Karpas-422 (cell line): ENCODE measurements around the gene FAM193B. TPM values are rescaled to one million over a fixed set of nuclear protein-coding genes. Genes with fewer than 3 reads are reported as not detected.

ENCODE experiments used
- DNase-seq: peaks from one replicate; pipeline ENCODE4 v3.0.0-alpha.2; 2015
- H2AFZ ChIP-seq: fragments of 200-600 bp; sonication (generic); 2 replicates; pipeline ENCODE4 v1.6.1; 2014; ENCODE audit warnings: antibody characterized with exemption, low read length, mixed read lengths
- H3K27ac ChIP-seq: fragments of 200-600 bp; sonication (generic); 2 replicates; pipeline ENCODE4 v1.5.1; 2014; ENCODE audit warnings: mild to moderate bottlenecking, low read length, moderate library complexity
- H3K27me3 ChIP-seq: fragments of 200-600 bp; sonication (generic); 2 replicates; pipeline ENCODE4 v1.6.1; 2014; ENCODE audit warnings: low read length, mixed read lengths
- H3K36me3 ChIP-seq: fragments of 200-600 bp; sonication (generic); 2 replicates; pipeline ENCODE4 v1.6.1; 2014; ENCODE audit warnings: low read length, mixed read lengths; ENCODE audit not compliant: insufficient read depth
- H3K4me1 ChIP-seq: fragments of 200-600 bp; sonication (generic); 2 replicates; pipeline ENCODE4 v1.6.1; 2014; ENCODE audit warnings: mild to moderate bottlenecking, low read length, mixed read lengths
- H3K4me2 ChIP-seq: fragments of 200-600 bp; sonication (generic); 2 replicates; pipeline ENCODE4 v1.6.1; 2014; ENCODE audit warnings: low read length, low read depth, mild to moderate bottlenecking; ENCODE audit not compliant: poor library complexity, severe bottlenecking
- H3K4me3 ChIP-seq: fragments of 200-600 bp; sonication (generic); 2 replicates; pipeline ENCODE4 v1.5.1; 2014; ENCODE audit warnings: mild to moderate bottlenecking, antibody characterized with exemption, low read length, mixed read lengths
- H3K79me2 ChIP-seq: fragments of 200-600 bp; sonication (generic); 2 replicates; pipeline ENCODE4 v1.6.1; 2014; ENCODE audit warnings: mild to moderate bottlenecking, low read length, mixed read lengths
- H3K9ac ChIP-seq: fragments of 200-600 bp; sonication (generic); 2 replicates; pipeline ENCODE4 v1.6.0; 2014; ENCODE audit warnings: low read length
- H3K9me2 ChIP-seq: fragments of 200-600 bp; sonication (generic), shearing (Covaris generic); replicated peaks from 2 replicates; pipeline ENCODE4 v1.6.0; 2014; ENCODE audit warnings: mild to moderate bottlenecking, low read length, moderate library complexity; ENCODE audit not compliant: insufficient read depth
- H3K9me3 ChIP-seq: fragments of 300-700, 200-600 bp; sonication (generic); 2 replicates; pipeline ENCODE4 v1.6.1; 2014; ENCODE audit warnings: low read length, mixed read lengths
- H4K20me1 ChIP-seq: fragments of 200-600 bp; sonication (generic); 2 replicates; pipeline ENCODE4 v1.6.1; 2014; ENCODE audit warnings: mild to moderate bottlenecking, antibody characterized with exemption, low read length, low read depth; ENCODE audit not compliant: insufficient read depth
- total RNA-seq: library from RNA; depleted of rRNA; stranded (reverse); fragments of >200 nt; shearing (Covaris generic); gene quantifications from 2 replicates; pipeline ENCODE4 v1.2.3, GENCODE V29; 2014; ENCODE audit warnings: low replicate concordance

Gene FAM193B
- total RNA-seq, 1 experiment from 2014 or later, result 48.3 TPM

DNA sequence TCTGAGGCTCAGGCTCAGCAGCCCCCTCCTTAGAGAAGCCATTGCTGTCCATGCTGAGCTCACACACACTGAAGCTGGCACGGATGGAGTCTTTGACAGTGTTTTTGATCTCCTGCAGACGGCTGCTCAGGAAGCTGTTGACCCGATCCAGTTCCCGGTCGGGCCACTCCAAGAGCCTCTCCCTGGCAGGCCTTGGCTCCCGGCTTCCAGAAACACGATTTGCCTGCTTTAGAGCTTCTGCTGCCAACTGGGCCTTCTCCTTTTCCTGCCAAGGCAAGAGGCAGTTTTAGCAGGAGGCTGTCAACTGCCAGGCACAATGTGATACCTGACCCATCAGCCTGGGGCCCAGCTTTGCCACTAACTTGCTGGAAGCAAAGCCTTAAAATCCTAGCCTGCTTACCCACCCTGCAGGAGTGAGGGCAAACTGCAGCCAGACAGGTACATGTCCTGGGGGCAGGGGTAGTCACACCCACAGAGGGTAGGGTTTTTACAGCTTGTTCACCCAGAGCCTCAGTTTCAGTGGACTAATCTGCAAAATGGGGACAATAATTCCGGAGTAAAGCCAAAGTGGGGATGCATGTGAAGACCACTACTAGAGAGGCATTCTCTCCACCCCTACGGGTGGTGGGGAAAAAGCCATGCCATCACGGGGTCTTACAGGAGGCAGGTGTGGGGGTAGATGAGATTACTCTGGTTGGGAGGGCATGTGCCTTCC, 29.3 kb downstream of the FAM193B start:
- Histone ChIP-seq H3K4me1 (peaks cover 17% of the 10 kb centered on the region), H3K4me3 (no peak overlapping the region), H3K27ac (no peak overlapping the region), H2AFZ (no peak overlapping the region), H3K79me2 (no peaks in the 10 kb centered on the region), H3K27me3 (no peaks in the 10 kb centered on the region), H3K9me2 (no peaks in the 10 kb centered on the region), H4K20me1 (no peaks in the 10 kb centered on the region), H3K36me3 (0 out of 2 replicates have a peak, but pooled peaks cover 4% of the 10 kb centered on the region), H3K4me2 (no peak overlapping the region), H3K9me3 (no peaks in the 10 kb centered on the region), H3K9ac (no peak overlapping the region)
- DNase-seq, result no peak

DNA sequence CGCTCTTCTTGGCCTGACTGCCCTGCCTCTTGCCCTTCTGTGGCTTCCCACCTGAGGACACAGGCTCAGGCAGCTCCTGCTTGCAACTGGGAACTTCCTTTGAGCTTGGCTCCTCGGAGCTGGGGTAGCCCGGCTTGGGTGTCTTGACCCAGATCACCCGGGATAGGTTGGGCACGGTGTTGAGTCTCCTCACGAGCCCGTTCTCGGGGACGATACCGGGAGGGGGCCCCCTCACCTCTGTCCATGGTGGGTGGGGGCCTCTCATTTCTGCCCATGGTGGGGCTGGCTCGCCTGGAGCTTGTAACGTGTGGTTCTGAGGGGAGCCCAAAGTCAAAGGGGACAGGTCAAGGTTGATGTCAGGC, 29.8 kb downstream of the FAM193B start:
- Histone ChIP-seq H2AFZ (no peak overlapping the region), H3K27ac (no peak overlapping the region), H3K9me3 (no peaks in the 10 kb centered on the region), H4K20me1 (no peaks in the 10 kb centered on the region), H3K27me3 (no peaks in the 10 kb centered on the region), H3K79me2 (peaks cover 3% of the 10 kb centered on the region), H3K36me3 (0 out of 2 replicates have a peak, but pooled peaks cover 4% of the 10 kb centered on the region), H3K4me2 (no peak overlapping the region), H3K4me3 (no peak overlapping the region), H3K9ac (no peak overlapping the region), H3K4me1 (peaks cover 20% of the 10 kb centered on the region), H3K9me2 (no peaks in the 10 kb centered on the region)
- no peak for DNase-seq

DNA sequence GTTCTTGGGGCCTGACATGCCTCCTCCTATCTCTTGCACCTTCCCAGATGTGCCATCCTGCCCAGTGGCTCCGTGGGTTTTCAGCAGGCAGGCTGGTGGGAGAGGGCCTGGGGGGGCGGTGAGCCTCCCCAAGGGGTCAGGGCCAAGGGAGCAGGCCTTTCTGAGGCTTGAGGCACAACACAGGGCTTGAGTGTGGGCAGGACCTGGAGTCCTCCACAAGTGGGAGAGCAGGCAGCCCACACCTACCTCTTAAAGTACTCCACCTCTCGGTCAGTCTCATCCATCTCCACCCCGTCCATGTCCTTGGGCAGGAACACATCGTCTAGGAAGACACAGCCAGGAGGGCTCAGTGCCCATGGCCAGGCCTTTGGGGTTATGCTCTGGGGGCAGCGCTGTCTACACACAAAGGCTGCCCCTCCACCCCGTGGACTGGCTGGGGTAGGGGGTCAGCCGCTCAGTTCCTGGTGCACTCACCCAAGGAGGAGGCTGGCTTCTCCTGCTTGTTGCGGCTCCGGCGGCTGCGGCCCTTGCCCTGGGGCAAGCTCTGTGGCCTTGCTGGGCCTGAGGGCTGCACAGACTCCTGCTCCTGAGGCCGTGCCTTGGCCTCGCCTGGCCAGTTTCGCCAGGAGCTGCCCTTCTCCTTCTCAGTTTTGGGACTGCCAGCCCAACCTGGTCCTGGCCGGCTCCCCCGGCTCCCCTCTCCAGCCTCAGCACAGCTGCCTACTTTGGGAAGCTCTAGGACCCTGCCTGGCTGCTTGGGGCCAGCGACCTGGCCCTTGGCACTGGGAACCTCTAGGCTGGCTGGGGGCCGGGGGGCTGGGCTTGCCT, 30.4 kb downstream of the FAM193B start:
- H3K27ac ChIP-seq, result no peak overlapping the region
- H2AFZ ChIP-seq, result no peak overlapping the region
- H3K9me2 ChIP-seq, result no peaks in the 10 kb centered on the region
- H3K79me2 ChIP-seq, result peaks cover 9% of the 10 kb centered on the region
- H3K4me1 ChIP-seq, result peaks cover 26% of the 10 kb centered on the region
- H3K36me3 ChIP-seq, result 0 out of 2 replicates have a peak, but pooled peaks cover 4% of the 10 kb centered on the region
- no peak for DNase-seq
- no peak overlapping the region for H3K4me2 ChIP-seq
- no peaks in the 10 kb centered on the region for H3K27me3 ChIP-seq
- no peaks in the 10 kb centered on the region for H4K20me1 ChIP-seq
- H3K4me3 ChIP-seq, result no peak overlapping the region
- H3K9ac ChIP-seq, result no peak overlapping the region
- H3K9me3 ChIP-seq, result no peaks in the 10 kb centered on the region

DNA sequence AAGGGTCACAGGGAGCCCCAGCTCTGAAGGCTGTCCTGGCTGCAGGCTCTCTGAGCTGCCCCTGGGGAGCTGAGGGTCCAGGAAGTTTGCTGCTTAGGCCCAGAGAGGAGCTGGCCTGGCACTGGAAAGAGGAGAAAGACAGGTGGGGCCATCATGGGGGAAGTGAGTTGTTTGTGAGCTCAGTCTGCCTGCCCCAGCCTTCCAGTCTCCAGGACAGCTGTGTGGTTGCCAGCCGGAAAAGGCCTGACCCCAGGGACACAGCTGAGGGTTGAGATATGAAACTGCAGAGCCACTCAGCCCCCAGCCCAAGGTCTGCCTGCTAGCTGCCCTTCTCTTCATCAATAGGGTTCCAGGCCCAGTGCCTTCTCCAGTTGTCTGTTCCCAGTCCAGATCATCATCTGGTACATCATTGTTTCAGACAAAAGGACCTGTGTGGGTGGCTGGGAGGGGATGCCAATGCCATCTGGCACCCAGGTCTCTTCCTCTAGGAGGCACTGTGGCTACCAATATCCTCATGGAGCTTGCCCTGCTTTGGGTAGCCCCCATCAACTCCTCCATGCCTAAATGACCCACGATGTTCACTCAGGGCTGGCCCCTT, 33.3 kb downstream of the FAM193B start:
- H3K79me2 ChIP-seq, result peaks cover 18% of the 10 kb centered on the region
- no peak for DNase-seq
- no peak overlapping the region for H3K4me2 ChIP-seq
- no peaks in the 10 kb centered on the region for H3K27me3 ChIP-seq
- no peak overlapping the region for H3K4me3 ChIP-seq
- H3K9me2 ChIP-seq, result no peaks in the 10 kb centered on the region
- H2AFZ ChIP-seq, result no peak overlapping the region
- H4K20me1 ChIP-seq, result 0 out of 2 replicates have a peak, but pooled peaks cover 1% of the 10 kb centered on the region
- H3K27ac ChIP-seq, result peak overlapping the region; percentile 26; the same call in 1 of the 2 replicates
- peaks cover 29% of the 10 kb centered on the region for H3K4me1 ChIP-seq
- H3K36me3 ChIP-seq, result peaks cover 5% of the 10 kb centered on the region; the same call in 1 of the 2 replicates
- H3K9me3 ChIP-seq, result no peaks in the 10 kb centered on the region
- no peak overlapping the region; the same call in 1 of the 2 replicates for H3K9ac ChIP-seq

DNA sequence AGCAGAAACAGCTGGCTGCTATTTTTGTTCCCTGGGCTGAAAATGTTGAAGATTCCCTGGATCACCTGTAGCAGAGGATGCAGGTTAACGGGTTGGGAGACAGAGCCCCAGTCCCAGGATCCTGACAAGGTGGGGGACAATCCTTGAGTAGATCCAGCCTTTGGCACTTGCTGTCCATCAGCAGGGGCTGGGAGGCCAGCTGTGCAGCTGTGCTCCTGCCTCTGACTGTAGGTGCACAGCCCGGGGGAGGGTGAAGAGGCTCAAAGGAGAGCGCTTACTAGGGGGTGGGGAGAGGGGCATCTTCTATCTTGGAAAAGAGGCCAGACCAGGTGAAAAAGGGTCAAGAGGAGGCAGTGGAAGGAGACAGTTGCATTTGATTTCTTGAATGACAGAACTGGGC, 34.1 kb downstream of the FAM193B start:
- Histone ChIP-seq H2AFZ (no peak overlapping the region), H3K9me3 (no peaks in the 10 kb centered on the region), H4K20me1 (0 out of 2 replicates have a peak, but pooled peaks cover 3% of the 10 kb centered on the region), H3K27ac (0 out of 2 replicates have a peak overlapping the region, but pooled peaks have one; percentile 26), H3K79me2 (peaks cover 25% of the 10 kb centered on the region), H3K36me3 (peaks cover 12% of the 10 kb centered on the region; the same call in 1 of the 2 replicates), H3K9ac (no peak overlapping the region), H3K4me2 (no peak overlapping the region), H3K4me1 (peaks cover 36% of the 10 kb centered on the region), H3K27me3 (no peaks in the 10 kb centered on the region), H3K9me2 (no peaks in the 10 kb centered on the region), H3K4me3 (no peak overlapping the region)
- no peak for DNase-seq

DNA sequence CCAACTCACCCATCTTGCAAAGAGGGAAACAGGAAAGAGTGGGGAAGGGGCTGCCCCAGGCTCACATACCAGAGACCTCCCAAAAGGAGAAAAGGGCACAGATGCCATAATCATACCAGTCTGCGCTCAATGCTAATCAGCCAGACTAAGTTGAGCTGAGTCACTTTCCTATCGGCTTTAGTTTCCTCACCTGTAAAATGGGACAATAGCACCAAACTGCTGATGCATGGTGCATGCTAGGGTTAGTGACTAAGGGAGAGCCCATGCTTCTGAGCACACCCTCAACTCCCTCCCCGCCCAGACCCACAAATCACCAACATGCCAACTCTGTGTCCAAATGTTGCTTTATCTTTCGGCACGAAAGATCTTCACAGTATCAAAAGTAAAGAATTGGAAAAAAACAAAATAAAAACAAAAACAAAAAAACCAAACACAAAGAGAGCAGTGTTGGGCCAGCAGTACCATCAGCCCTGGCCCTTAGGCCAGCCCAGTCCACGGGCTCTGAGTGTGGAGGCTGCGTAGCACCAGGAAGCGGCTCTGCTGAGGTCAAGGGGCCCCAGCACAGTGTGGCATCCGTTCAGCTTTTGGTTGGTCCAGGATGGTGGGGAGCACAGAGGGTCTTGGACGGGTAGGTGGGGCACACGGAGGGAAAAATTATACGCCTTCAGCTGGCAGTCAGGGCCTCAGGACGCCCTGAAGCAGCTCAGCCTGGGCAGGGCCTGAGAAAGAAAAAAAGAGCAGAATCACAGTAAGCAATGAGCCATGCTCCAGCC, 34.7 kb downstream of the FAM193B start:
- Histone ChIP-seq H3K9me2 (no peaks in the 10 kb centered on the region), H2AFZ (no peak overlapping the region), H3K4me2 (peak overlapping the region; percentile 32), H3K4me1 (peaks cover 42% of the 10 kb centered on the region), H3K36me3 (peaks cover 14% of the 10 kb centered on the region; the same call in 1 of the 2 replicates), H3K79me2 (peaks cover 31% of the 10 kb centered on the region), H3K27ac (0 out of 2 replicates have a peak overlapping the region, but pooled peaks have one; percentile 17), H3K9me3 (no peaks in the 10 kb centered on the region), H3K27me3 (no peaks in the 10 kb centered on the region), H3K4me3 (peak overlapping the region; percentile 46; the same call in 1 of the 2 replicates), H4K20me1 (0 out of 2 replicates have a peak, but pooled peaks cover 3% of the 10 kb centered on the region), H3K9ac (peak overlapping the region; percentile 48)
- DNase-seq, result no peak

DNA sequence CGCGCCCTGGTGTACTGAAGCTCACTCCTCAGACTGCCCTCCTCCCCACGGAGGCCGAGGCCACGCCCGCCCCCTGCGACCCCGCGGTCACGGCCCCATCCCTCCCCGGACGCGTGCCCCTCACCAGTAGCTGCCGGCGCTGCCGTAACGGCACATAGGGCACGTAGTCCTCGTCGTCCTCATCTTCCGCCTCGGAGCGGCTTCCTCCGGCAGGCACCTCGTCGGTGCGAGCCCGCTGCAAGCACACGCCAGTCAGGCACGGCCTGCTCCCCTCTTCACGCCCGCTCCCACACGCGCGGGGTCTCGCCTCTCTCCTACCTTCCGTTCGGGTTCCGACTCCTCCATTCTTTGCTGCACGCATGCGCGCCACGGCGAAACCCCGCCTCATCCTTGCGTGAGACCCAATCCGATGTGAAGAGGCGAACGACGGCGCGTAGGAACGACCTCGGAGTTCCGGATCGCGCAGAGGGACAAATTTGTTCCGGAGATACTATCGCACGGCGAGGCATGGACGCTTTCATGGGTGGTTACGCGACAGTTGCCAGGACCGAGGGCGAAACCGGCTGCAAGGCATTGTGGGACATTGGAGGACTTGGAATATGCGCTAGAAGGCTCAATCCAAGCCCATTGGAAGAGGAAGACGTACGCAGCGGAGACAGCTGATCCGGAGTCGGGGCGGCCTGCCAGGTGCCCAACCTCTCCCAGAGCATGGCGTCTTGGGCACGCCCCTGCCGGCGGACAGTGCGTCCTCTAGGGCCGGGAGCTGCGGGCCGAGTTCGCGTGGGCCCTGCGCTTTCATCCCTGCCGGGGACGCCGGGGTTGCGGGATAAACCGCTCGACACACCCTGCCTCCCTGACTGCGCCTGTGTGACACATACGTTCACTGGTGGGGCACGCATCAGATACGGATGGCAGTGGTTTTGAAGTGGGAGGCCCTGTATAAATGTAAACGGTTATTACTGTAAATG, 37.5 kb downstream of the FAM193B start, which contains the start of gene DDX41:
TSS of gene DDX41 (minus strand) at position 361 of the 968 bp plus-strand sequence. CDS start at position 345, 16 bp downstream.
- peak; percentile 98 for DNase-seq
- H3K27ac ChIP-seq, result peak within 1 kb of the TSS; percentile 50
- H2AFZ ChIP-seq, result peak within 1 kb of the TSS; percentile 28; the same call in 1 of the 2 replicates
- H3K4me3 ChIP-seq, result peak within 1 kb of the TSS; percentile 87
- peaks cover 19% of the 10 kb centered on the region; the same call in 1 of the 2 replicates for H3K36me3 ChIP-seq
- no peaks in the 10 kb centered on the region for H3K9me2 ChIP-seq
- peak within 1 kb of the TSS; percentile 87 for H3K9ac ChIP-seq
- H4K20me1 ChIP-seq, result 0 out of 2 replicates have a peak, but pooled peaks cover 3% of the 10 kb centered on the region
- H3K27me3 ChIP-seq, result no peaks in the 10 kb centered on the region
- H3K79me2 ChIP-seq, result peaks cover 35% of the 10 kb centered on the region
- H3K4me1 ChIP-seq, result peaks cover 45% of the 10 kb centered on the region
- peak within 1 kb of the TSS; percentile 94 for H3K4me2 ChIP-seq
- no peaks in the 10 kb centered on the region for H3K9me3 ChIP-seq
